Smooth muscle cell (in vitro differentiated cells): ENCODE data around the gene SYNE1. TPM values are rescaled to one million over a fixed set of nuclear protein-coding genes. Genes with fewer than 3 reads are reported as not detected.

Experiments used
- DNase-seq: peaks from one replicate; lab custom pipeline; 2025; ENCODE audit not compliant: unreplicated experiment; lab: John Stamatoyannopoulos, UW
- H2AFZ ChIP-seq: fragments of 200-600 bp; sonication (generic); 2 replicates; pipeline ENCODE4 v1.6.0; 2016; ENCODE audit warnings: antibody characterized with exemption, low read depth, mild to moderate bottlenecking
- H3F3A ChIP-seq: fragments of 200-600 bp; sonication (generic); 2 replicates; pipeline ENCODE4 v1.6.0; 2017; ENCODE audit warnings: antibody characterized with exemption, low read depth
- H3K27ac ChIP-seq: fragments of 200-600 bp; sonication (generic); 2 replicates; pipeline ENCODE4 v1.5.1; 2016; ENCODE audit warnings: low read depth, mild to moderate bottlenecking
- H3K27me3 ChIP-seq: fragments of 200-600 bp; sonication (generic); 2 replicates; pipeline ENCODE4 v1.6.1; 2016; ENCODE audit warnings: low read depth, mild to moderate bottlenecking
- H3K36me3 ChIP-seq: fragments of 200-600 bp; sonication (generic); 2 replicates; pipeline ENCODE4 v1.5.1; 2016; ENCODE audit warnings: low read depth
- H3K4me1 ChIP-seq: fragments of 200-600 bp; sonication (generic); 2 replicates; pipeline ENCODE4 v1.5.1; 2016; ENCODE audit warnings: low read depth
- H3K4me2 ChIP-seq: fragments of 200-600 bp; sonication (generic); 2 replicates; pipeline ENCODE4 v1.6.0; 2016; ENCODE audit warnings: mild to moderate bottlenecking
- H3K4me3 ChIP-seq: fragments of 200-600 bp; sonication (generic); 2 replicates; pipeline ENCODE4 v1.5.1; 2016; ENCODE audit warnings: mild to moderate bottlenecking
- H3K79me2 ChIP-seq: fragments of 200-600 bp; sonication (generic); 2 replicates; pipeline ENCODE4 v1.6.0; 2016; ENCODE audit warnings: low read depth, mild to moderate bottlenecking
- H3K9ac ChIP-seq: fragments of 200-600 bp; sonication (generic); 2 replicates; pipeline ENCODE4 v1.6.0; 2016; ENCODE audit warnings: low read depth
- H3K9me3 ChIP-seq: fragments of 200-600 bp; sonication (generic); replicated peaks from 2 replicates; pipeline ENCODE4 v1.5.1; 2016; ENCODE audit warnings: low read depth
- H4K20me1 ChIP-seq: fragments of 200-600 bp; sonication (generic); 2 replicates; pipeline ENCODE4 v1.6.0; 2016; ENCODE audit warnings: low read depth
- CTCF ChIP-seq: fragments of 200-600 bp; sonication (generic); IDR thresholded peaks from 2 replicates; pipeline ENCODE4 v1.5.1; 2017; ENCODE audit warnings: borderline replicate concordance, mild to moderate bottlenecking, antibody characterized with exemption; ENCODE audit not compliant: insufficient read depth, poor library complexity, severe bottlenecking
- WGBS: methylation state at CpG from one replicate; pipeline ENCODE4 v1.1.7; 2016; ENCODE audit warnings: low lambda C conversion rate; 5-methylcytosine and 5-hydroxymethylcytosine counted together
- polyA plus RNA-seq: library from polyadenylated mRNA; unstranded; fragments of >200 nt; fragmentation: Nextera tagmentation; extraction: Ambion mirVana; gene quantifications from 2 replicates; pipeline ENCODE4 v1.2.1, GENCODE V29; 2016
- total RNA-seq: library from RNA; depleted of rRNA; stranded (reverse); fragments of >200 nt; gene quantifications from 2 replicates; pipeline ENCODE4 v1.2.3, GENCODE V29; 2014

Gene SYNE1
- total and polyA plus RNA-seq, 2 experiments from 2014 or later: 18.2 to 56.2 TPM

GRCh38 chr6:152484806-152485205 is 152.4 kb downstream of the SYNE1 start:
- Histone ChIP-seq H4K20me1 (no peaks in the 10 kb centered on the region), H3K79me2 (no peaks in the 10 kb centered on the region), H3K27ac (no peak overlapping the region), H3F3A (no peaks in the 10 kb centered on the region), H3K36me3 (no peaks in the 10 kb centered on the region), H3K9ac (no peak overlapping the region), H3K4me3 (no peak overlapping the region), H3K9me3 (no peaks in the 10 kb centered on the region), H3K27me3 (no peaks in the 10 kb centered on the region), H3K4me2 (no peak overlapping the region), H3K4me1 (no peaks in the 10 kb centered on the region), H2AFZ (no peak overlapping the region)
- TF ChIP-seq CTCF: no peak
- 83% methylated on average over 2 of the region's 2 CpGs for WGBS
- DNase-seq: no peak

GRCh38 chr6:152482289-152482688 is 154.9 kb downstream of the SYNE1 start:
- Histone ChIP-seq H3K27ac (no peak overlapping the region), H3F3A (no peaks in the 10 kb centered on the region), H3K9ac (no peak overlapping the region), H3K36me3 (no peaks in the 10 kb centered on the region), H3K27me3 (no peaks in the 10 kb centered on the region), H3K4me3 (no peak overlapping the region), H4K20me1 (no peaks in the 10 kb centered on the region), H3K4me1 (no peaks in the 10 kb centered on the region), H3K79me2 (no peaks in the 10 kb centered on the region), H2AFZ (no peak overlapping the region), H3K9me3 (no peaks in the 10 kb centered on the region), H3K4me2 (no peak overlapping the region)
- no peak for TF ChIP-seq CTCF
- no peak for DNase-seq
- WGBS: 92% methylated on average over 1 of the region's 1 CpG

- Histone ChIP-seq H3K27ac (no peak overlapping the region), H3K79me2 (no peaks in the 10 kb centered on the region), H3K4me2 (no peak overlapping the region), H3K4me1 (no peaks in the 10 kb centered on the region), H4K20me1 (no peaks in the 10 kb centered on the region), H3K27me3 (no peaks in the 10 kb centered on the region), H3K9me3 (no peaks in the 10 kb centered on the region), H3K9ac (no peak overlapping the region), H2AFZ (no peak overlapping the region), H3K36me3 (no peaks in the 10 kb centered on the region), H3F3A (no peaks in the 10 kb centered on the region), H3K4me3 (no peak overlapping the region)
- 95% methylated on average over 11 of the region's 11 CpGs for WGBS
- no peak for TF ChIP-seq CTCF
- no peak for DNase-seq
These were observed 158.7 kb downstream of the SYNE1 start for GRCh38 chr6:152478377-152479010.

- DNase-seq: no peak
- Histone ChIP-seq H3K9ac (no peak overlapping the region), H3K79me2 (no peaks in the 10 kb centered on the region), H4K20me1 (no peaks in the 10 kb centered on the region), H3K36me3 (no peaks in the 10 kb centered on the region), H3K9me3 (no peaks in the 10 kb centered on the region), H3K4me2 (no peak overlapping the region), H3F3A (no peaks in the 10 kb centered on the region), H3K4me1 (no peaks in the 10 kb centered on the region), H3K4me3 (no peak overlapping the region), H2AFZ (no peak overlapping the region), H3K27ac (no peak overlapping the region), H3K27me3 (no peaks in the 10 kb centered on the region)
- WGBS: 86% methylated on average over 1 of the region's 1 CpG
- no peak for TF ChIP-seq CTCF
These were observed 162.8 kb downstream of the SYNE1 start for GRCh38 chr6:152474354-152474753.
